Karpas-422 (cell line): Measurements from ENCODE around the gene NEIL1. TPM values are rescaled to one million over a fixed set of nuclear protein-coding genes. Genes with fewer than 3 reads are reported as not detected.

ENCODE experiments used
- DNase-seq: peaks from one replicate; pipeline ENCODE4 v3.0.0-alpha.2; 2015
- H2AFZ ChIP-seq: fragments of 200-600 bp; sonication (generic); 2 replicates; pipeline ENCODE4 v1.6.1; 2014; ENCODE audit warnings: antibody characterized with exemption, low read length, mixed read lengths
- H3K27ac ChIP-seq: fragments of 200-600 bp; sonication (generic); 2 replicates; pipeline ENCODE4 v1.5.1; 2014; ENCODE audit warnings: mild to moderate bottlenecking, low read length, moderate library complexity
- H3K27me3 ChIP-seq: fragments of 200-600 bp; sonication (generic); 2 replicates; pipeline ENCODE4 v1.6.1; 2014; ENCODE audit warnings: low read length, mixed read lengths
- H3K36me3 ChIP-seq: fragments of 200-600 bp; sonication (generic); 2 replicates; pipeline ENCODE4 v1.6.1; 2014; ENCODE audit warnings: low read length, mixed read lengths; ENCODE audit not compliant: insufficient read depth
- H3K4me1 ChIP-seq: fragments of 200-600 bp; sonication (generic); 2 replicates; pipeline ENCODE4 v1.6.1; 2014; ENCODE audit warnings: mild to moderate bottlenecking, low read length, mixed read lengths
- H3K4me2 ChIP-seq: fragments of 200-600 bp; sonication (generic); 2 replicates; pipeline ENCODE4 v1.6.1; 2014; ENCODE audit warnings: low read length, low read depth, mild to moderate bottlenecking; ENCODE audit not compliant: poor library complexity, severe bottlenecking
- H3K4me3 ChIP-seq: fragments of 200-600 bp; sonication (generic); 2 replicates; pipeline ENCODE4 v1.5.1; 2014; ENCODE audit warnings: mild to moderate bottlenecking, antibody characterized with exemption, low read length, mixed read lengths
- H3K79me2 ChIP-seq: fragments of 200-600 bp; sonication (generic); 2 replicates; pipeline ENCODE4 v1.6.1; 2014; ENCODE audit warnings: mild to moderate bottlenecking, low read length, mixed read lengths
- H3K9ac ChIP-seq: fragments of 200-600 bp; sonication (generic); 2 replicates; pipeline ENCODE4 v1.6.0; 2014; ENCODE audit warnings: low read length
- H3K9me2 ChIP-seq: fragments of 200-600 bp; sonication (generic), shearing (Covaris generic); replicated peaks from 2 replicates; pipeline ENCODE4 v1.6.0; 2014; ENCODE audit warnings: mild to moderate bottlenecking, low read length, moderate library complexity; ENCODE audit not compliant: insufficient read depth
- H3K9me3 ChIP-seq: fragments of 300-700, 200-600 bp; sonication (generic); 2 replicates; pipeline ENCODE4 v1.6.1; 2014; ENCODE audit warnings: low read length, mixed read lengths
- H4K20me1 ChIP-seq: fragments of 200-600 bp; sonication (generic); 2 replicates; pipeline ENCODE4 v1.6.1; 2014; ENCODE audit warnings: mild to moderate bottlenecking, antibody characterized with exemption, low read length, low read depth; ENCODE audit not compliant: insufficient read depth
- total RNA-seq: library from RNA; depleted of rRNA; stranded (reverse); fragments of >200 nt; shearing (Covaris generic); gene quantifications from 2 replicates; pipeline ENCODE4 v1.2.3, GENCODE V29; 2014; ENCODE audit warnings: low replicate concordance

Gene NEIL1
- total RNA-seq, 1 experiment from 2014 or later: 22.0 TPM

DNA sequence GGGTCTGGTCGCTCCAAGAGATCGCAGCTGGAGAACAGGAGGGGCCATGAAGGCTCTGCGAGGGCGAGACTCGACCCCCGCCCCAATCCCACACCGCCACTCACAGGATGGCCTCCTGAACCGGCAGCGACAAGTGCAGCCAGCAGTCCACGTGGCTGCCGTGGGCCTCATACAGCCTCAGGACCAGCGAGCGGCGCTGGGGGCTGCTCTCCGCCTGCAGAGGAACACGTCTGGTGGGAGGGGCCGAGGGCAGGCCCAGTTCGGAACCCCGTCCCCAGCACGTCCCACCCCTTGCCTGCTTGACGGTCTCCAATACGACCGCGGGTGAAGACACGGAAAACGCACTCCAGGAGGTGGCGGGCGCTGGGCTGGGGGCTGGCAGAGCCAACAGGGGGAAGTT lies 9.2 kb downstream of the NEIL1 start:
- H3K9ac ChIP-seq: no peak overlapping the region
- no peaks in the 10 kb centered on the region for H3K4me1 ChIP-seq
- no peak overlapping the region for H2AFZ ChIP-seq
- no peaks in the 10 kb centered on the region for H3K9me3 ChIP-seq
- no peaks in the 10 kb centered on the region for H3K27me3 ChIP-seq
- no peaks in the 10 kb centered on the region; the same call in 1 of the 2 replicates for H3K36me3 ChIP-seq
- H3K9me2 ChIP-seq: no peaks in the 10 kb centered on the region
- H3K4me2 ChIP-seq: no peak overlapping the region
- H3K27ac ChIP-seq: no peak overlapping the region
- H3K4me3 ChIP-seq: no peak overlapping the region
- no peak for DNase-seq
- no peaks in the 10 kb centered on the region for H3K79me2 ChIP-seq
- no peaks in the 10 kb centered on the region for H4K20me1 ChIP-seq

DNA sequence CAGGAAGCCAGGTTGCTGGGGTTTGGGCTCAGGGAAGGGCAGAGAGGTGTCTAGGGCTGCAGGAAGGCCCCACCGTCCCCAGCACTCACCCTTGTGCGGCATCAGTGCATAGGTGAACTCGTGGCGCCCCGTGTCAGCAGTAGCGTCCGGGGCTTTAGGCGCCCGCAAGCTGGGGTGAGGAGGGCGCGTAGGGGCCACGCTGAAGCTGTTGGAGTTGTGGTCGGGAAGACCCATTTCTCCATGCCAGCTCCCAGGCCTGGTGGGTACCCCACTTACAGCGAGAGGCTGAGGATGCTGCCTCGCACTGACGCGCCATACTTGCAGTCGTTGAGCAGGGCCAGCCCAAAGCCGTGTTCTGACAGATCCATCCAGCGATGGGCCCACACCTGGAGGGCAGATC lies 9.7 kb downstream of the NEIL1 start:
- no peak for DNase-seq
- Histone ChIP-seq H3K4me1 (no peaks in the 10 kb centered on the region), H3K9me2 (no peaks in the 10 kb centered on the region), H3K36me3 (no peaks in the 10 kb centered on the region; the same call in 1 of the 2 replicates), H4K20me1 (no peaks in the 10 kb centered on the region), H2AFZ (no peak overlapping the region), H3K79me2 (no peaks in the 10 kb centered on the region), H3K9ac (no peak overlapping the region), H3K4me3 (no peak overlapping the region), H3K27ac (no peak overlapping the region), H3K9me3 (no peaks in the 10 kb centered on the region), H3K27me3 (no peaks in the 10 kb centered on the region), H3K4me2 (no peak overlapping the region)

DNA sequence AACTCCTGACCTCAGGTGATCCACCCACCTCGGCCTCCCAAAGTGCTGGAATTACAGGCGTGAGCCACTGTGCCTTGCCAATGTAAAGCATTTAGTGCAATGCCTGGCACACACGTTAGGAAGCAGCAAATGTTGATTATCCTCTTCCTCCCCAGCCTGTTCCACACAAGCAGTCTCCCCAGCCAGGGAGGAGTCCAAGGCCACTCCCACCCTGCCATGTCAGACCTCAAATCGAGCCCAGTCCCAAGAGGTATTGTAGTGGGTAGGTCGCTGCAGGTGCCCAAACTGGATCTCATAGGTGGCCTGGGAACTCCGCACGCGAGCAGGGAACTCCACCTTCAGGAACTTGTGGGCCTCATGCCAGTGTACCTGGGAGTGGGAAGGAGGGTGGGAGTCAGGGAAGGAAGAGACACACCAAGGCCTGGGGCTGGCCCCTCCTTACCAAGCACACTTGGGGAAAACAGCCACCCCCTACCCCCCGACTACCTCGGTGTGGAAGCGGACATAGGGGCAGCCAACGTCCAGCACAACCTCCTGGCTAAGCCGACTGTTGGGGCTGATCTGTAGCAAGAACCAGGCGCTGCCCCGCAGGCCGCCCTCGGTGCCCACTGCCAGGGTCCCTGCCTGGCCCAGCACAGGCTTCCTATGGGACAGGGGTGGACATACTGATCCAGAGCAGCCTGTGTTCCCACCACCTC lies 11.3 kb downstream of the NEIL1 start:
- Histone ChIP-seq H3K36me3 (no peaks in the 10 kb centered on the region; the same call in 1 of the 2 replicates), H2AFZ (no peak overlapping the region), H3K79me2 (no peaks in the 10 kb centered on the region), H3K9me3 (no peaks in the 10 kb centered on the region), H3K27ac (no peak overlapping the region), H4K20me1 (no peaks in the 10 kb centered on the region), H3K9me2 (no peaks in the 10 kb centered on the region), H3K4me3 (no peak overlapping the region), H3K27me3 (no peaks in the 10 kb centered on the region), H3K4me2 (no peak overlapping the region), H3K4me1 (no peaks in the 10 kb centered on the region), H3K9ac (no peak overlapping the region)
- no peak for DNase-seq

GRCh38 chr15:75358771-75359536 lies 12.1 kb downstream of the NEIL1 start:
- no peak overlapping the region for H3K9ac ChIP-seq
- H3K79me2 ChIP-seq: no peaks in the 10 kb centered on the region
- H3K27ac ChIP-seq: no peak overlapping the region

GRCh38 chr15:75359537-75360250 lies 12.9 kb downstream of the NEIL1 start:
- DNase-seq: no peak
- H3K9me3 ChIP-seq: no peaks in the 10 kb centered on the region

More at GRCh38 chr15:75358771-75359536, 12.1 kb downstream of the NEIL1 start:
- Histone ChIP-seq H3K36me3 (no peaks in the 10 kb centered on the region; the same call in 1 of the 2 replicates), H3K9me3 (no peaks in the 10 kb centered on the region), H4K20me1 (no peaks in the 10 kb centered on the region), H2AFZ (no peak overlapping the region), H3K4me3 (no peak overlapping the region), H3K9me2 (no peaks in the 10 kb centered on the region), H3K27me3 (no peaks in the 10 kb centered on the region), H3K4me2 (no peak overlapping the region), H3K4me1 (no peaks in the 10 kb centered on the region)
- no peak for DNase-seq

GRCh38 chr15:75360391-75360790 lies 13.6 kb downstream of the NEIL1 start:
- no peaks in the 10 kb centered on the region; the same call in 1 of the 2 replicates for H3K36me3 ChIP-seq
- H3K9ac ChIP-seq: no peak overlapping the region
- no peak overlapping the region for H3K4me2 ChIP-seq
- H3K9me3 ChIP-seq: no peaks in the 10 kb centered on the region
- no peak for DNase-seq
- no peak overlapping the region for H3K27ac ChIP-seq
- no peaks in the 10 kb centered on the region for H3K79me2 ChIP-seq
- H3K27me3 ChIP-seq: no peaks in the 10 kb centered on the region
- no peaks in the 10 kb centered on the region for H3K4me1 ChIP-seq
- no peaks in the 10 kb centered on the region for H4K20me1 ChIP-seq
- H3K9me2 ChIP-seq: no peaks in the 10 kb centered on the region
- no peak overlapping the region for H3K4me3 ChIP-seq
- H2AFZ ChIP-seq: no peak overlapping the region

More at GRCh38 chr15:75359537-75360250, 12.9 kb downstream of the NEIL1 start:
- no peaks in the 10 kb centered on the region for H3K79me2 ChIP-seq
- no peak overlapping the region for H3K9ac ChIP-seq
- H3K4me1 ChIP-seq: no peaks in the 10 kb centered on the region
- H3K4me2 ChIP-seq: no peak overlapping the region
- H3K4me3 ChIP-seq: no peak overlapping the region
- H3K9me2 ChIP-seq: no peaks in the 10 kb centered on the region
- H4K20me1 ChIP-seq: no peaks in the 10 kb centered on the region
- no peak overlapping the region for H3K27ac ChIP-seq
- no peak overlapping the region for H2AFZ ChIP-seq
- no peaks in the 10 kb centered on the region; the same call in 1 of the 2 replicates for H3K36me3 ChIP-seq
- H3K27me3 ChIP-seq: no peaks in the 10 kb centered on the region

DNA sequence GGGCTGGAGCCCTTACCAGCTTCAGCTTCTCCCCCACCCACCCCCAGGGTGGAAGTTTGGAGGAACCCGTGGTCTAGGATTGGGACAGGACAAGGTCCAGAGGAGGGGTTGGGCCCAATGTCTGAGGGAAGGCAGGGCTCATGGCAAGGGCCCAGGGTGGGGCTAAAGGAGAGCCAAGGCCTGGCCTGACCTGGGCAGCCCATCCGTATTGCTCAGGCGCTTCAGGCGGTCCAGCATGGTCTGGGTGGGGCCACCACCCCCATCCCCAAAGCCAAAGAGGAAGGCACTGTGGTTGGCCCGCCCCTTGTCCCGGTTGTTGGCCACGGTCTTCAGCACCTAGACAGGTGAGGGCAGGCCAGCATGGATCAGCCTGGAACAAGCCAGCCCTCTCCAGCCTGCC lies 14.0 kb downstream of the NEIL1 start:
- no peak overlapping the region for H3K4me3 ChIP-seq
- H2AFZ ChIP-seq: no peak overlapping the region
- H3K9ac ChIP-seq: no peak overlapping the region
- no peak overlapping the region for H3K27ac ChIP-seq
- no peaks in the 10 kb centered on the region for H4K20me1 ChIP-seq
- H3K9me3 ChIP-seq: no peaks in the 10 kb centered on the region
- no peaks in the 10 kb centered on the region for H3K27me3 ChIP-seq
- DNase-seq: no peak
- no peak overlapping the region for H3K4me2 ChIP-seq
- no peaks in the 10 kb centered on the region for H3K79me2 ChIP-seq
- H3K9me2 ChIP-seq: no peaks in the 10 kb centered on the region
- no peaks in the 10 kb centered on the region; the same call in 1 of the 2 replicates for H3K36me3 ChIP-seq
- H3K4me1 ChIP-seq: no peaks in the 10 kb centered on the region
